HTERT RPE-1 (cell line): ENCODE data around the gene TAL1.
"Not testable (repeated sequence)": the region's sequence is repeated elsewhere in the genome, so short reads cannot be mapped to it uniquely, and the experiment has no call there.

ENCODE experiments used
- in situ Hi-C: fragments of 300-500 bp; cut with MboI; formaldehyde crosslinking; loops from 4 replicates; pipeline ENCODE4 v1.14.3; 2020; ENCODE audit warnings: low sequenced_read_pairs

The TAL1 gene

DNA sequence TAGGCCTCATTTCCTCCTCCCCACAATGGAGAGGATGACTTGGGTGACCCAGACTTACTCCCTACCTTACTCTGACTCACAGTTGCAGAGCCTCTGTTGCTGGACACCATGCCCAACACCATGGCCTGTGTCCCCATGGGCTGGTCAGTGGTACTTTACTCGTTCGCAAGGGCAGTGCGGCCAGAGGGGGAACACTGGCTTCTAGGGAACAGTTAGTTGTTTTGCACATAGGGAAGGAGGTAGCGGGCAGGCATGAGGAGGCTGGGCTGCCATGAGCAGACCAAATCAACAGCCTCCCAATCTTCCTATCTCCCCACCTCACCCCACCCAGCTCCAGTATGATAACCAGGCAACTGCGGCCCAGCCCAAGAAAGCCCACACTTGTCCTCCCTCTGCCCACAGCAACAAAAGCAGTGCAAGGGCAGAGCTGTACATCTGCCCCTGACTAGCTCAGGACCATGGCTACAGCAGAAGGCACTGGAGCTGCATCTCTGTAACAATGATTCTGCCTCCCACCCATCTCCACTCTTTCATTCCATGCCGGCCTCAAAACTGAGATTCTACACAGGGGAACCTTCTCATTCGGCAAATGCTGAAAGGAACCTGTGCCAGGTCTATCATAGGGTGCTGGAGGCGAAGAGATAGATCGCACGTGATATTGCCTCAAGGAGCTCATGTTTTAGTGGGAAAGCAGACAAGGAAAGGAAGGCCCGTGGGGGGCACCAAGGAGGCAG, 18.6 kb downstream of the TAL1 start:
- in situ Hi-C loops, result no loop called here

DNA sequence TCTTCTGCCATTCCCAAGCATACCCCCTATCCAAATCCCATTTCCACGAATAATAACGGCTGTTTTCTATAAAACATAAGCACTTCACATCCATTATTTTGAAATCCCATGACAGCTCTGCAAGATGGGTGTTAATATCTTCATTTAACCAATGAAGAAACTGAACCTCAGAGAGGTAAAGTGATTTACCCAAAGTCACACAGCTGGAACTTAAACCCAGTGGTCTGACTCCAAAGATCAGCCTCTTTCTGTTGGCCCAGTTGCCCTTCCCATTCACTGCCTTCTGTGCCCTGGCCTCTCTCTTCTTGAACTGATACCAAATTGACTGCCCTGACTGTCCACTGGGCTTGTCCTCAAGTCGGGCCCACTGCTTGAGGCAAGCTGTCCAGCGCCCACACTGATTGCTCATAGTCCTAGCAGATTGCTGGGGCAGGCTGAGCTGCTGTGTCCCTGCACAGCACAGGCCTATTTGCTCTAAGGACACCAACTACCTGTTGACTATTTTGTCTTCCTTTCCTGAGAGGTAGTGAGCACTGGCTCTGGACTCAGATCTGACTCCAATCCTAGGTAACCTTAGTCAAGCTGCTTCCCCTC, 19.3 kb downstream of the TAL1 start:
- in situ Hi-C loops, result no loop called here

DNA sequence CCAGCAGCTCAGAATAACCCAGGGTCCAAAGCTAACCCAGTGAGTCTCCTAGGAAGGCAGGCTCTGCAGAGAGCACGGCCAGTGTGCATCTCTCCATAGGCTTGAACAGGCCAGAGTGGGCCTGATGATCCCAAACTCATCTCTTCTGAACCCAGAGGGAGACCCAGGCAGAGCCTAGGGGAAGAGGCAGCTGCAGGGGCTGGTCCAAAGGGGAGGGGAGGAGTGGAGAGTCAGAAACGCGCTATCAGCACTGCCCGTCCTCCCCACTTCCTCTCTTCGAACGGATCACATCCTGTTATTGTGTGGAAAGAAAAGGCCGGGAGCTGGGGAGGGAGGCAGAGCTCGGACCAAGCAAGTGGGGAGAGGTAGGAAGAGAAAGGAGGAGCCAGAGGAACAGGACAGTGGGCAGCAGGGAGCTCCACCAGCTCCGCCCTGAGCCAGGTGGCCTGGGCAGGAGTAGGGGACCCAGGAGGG, 20.2 kb downstream of the TAL1 start:
- in situ Hi-C loops, result no loop called here

DNA sequence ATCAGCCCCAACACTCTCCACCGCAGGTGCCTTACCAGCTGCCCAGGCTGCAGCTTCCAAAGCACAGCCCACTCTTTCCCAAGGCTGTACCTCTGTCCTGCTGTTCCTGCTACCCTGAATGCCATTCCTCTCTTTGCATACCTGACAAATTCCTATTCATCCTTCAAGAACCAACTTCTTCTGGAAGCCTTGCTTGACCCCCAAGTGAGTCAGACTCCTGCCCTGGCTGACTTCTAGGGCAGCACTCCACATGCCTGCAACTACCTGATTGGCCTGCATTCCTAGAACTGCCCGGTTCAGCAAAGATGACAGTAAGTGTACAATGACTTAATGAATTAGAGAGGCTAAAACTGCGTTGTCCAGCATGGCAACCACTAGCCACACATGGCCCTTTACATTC, 21.4 kb downstream of the TAL1 start:
- in situ Hi-C loops, result no loop called here

DNA sequence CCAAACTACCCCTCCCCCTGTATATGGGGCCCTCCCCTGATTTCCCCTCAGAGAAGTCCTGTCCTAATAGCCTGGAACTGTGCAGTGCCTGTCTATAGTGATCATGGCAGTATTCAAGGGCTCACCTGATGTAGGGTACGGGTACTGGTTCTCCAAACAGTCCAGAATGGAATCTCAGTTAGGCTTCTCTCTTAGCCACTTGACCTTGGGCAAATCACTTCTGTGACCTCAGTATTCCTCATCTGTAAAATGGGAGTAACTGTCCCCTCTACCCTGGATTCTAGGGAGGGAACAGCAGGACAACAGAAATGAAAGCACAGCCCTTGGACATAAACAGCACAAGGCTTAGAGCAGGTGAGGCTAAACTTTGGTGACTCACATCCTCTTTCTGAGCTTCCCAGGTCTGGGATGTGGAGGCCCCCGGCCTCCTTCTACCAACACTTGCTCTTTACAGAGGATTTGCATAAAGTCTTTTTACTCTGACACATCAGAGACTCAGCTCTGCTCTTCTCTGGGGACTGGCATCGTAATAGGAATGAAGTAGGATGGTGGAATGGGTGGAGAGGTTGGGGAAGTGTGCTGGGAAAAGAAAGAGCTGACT, 22.2 kb downstream of the TAL1 start:
- in situ Hi-C loops, result no loop called here

DNA sequence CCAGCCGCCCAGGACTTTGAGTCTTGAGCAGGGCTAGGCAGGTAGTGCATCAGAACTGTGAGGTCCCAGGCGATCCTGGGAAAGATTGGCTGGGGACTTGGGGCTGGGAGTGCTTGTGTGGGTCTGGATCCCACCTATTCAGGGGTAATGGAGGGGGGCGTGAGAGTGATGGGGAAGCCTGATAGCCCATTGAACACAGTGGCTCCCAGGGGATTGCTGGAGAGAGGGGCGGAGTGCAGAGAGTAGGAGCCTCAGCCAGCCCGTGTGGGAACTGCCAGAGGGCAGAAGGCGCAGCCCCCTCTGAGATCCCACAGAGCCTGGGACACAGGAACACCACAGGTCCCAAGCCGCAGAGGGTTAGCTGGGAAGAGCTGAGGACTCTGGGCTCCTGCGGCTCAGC, 22.9 kb downstream of the TAL1 start:
- in situ Hi-C loops, result no loop called here

DNA sequence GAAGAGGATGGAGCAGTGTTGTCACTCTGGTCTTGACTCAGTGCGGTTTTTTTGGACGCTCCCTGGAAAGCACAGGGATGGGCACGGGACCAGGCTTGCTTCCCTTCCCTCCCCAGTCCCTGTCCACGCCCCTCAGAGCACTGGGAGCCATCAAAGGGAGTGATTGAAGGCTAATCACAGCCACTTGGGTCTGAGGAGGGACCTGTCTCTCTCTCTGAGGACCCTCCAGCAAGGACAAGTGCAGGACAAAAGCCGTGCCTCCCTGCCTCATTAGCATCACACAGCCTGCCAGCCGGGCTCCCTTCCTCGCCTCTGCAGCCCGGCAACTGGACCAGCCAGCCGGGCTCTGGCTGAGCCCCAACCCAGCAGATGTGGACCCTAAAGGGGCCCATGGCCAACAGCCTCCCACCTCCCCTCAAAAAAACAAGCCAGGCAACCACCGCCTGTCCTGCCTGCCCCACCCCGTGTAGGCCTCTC, 23.6 kb downstream of the TAL1 start:
- in situ Hi-C loops, result no loop called here

DNA sequence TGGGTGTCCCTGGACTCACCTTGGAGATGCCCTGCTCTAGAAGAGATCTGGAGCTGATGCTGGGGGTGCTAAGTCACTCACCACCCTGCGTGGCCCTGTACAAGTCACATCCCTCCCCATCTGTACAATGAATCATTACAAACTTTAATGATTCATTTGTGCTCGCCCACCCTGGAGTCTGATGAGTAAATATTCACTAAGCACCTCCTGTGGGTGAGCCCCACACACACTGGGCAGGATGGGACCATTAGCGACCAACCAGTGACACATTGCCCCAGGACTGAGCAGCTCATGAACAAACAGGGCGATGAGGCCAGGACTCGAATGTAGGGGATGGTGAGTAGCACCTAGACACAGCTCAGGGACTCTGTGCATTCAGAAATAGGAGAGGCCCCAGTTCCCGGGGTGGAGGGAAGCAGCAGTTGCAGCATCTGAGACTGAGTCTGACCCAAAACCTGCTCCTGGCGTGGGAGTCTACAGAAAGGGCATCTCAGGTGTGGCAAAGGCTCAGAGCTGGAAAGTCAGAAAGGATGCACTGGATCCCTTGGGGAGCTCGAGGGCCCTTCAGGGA, 24.1 kb downstream of the TAL1 start:
- in situ Hi-C loops, result no loop called here

DNA sequence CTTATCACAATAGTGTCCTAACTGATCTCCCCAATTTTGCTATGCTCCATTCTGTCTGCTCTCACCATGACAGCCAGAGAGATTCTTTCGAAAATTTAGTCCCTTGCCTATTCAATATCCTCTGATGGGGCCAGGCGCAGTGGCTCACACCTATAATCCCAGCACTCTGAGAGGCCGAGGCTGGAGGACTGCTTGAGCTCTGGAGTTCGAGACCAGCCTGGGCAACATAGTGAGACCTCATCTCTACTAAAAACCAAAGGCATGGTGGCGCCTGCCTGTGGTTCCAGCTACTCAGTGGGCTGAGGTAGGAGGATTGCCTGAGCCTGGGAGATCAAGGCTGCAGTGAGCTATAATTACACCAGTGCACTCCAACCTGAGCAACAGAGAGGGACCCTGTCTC, 26.1 kb downstream of the TAL1 start:
- in situ Hi-C loops, result no loop called here

DNA sequence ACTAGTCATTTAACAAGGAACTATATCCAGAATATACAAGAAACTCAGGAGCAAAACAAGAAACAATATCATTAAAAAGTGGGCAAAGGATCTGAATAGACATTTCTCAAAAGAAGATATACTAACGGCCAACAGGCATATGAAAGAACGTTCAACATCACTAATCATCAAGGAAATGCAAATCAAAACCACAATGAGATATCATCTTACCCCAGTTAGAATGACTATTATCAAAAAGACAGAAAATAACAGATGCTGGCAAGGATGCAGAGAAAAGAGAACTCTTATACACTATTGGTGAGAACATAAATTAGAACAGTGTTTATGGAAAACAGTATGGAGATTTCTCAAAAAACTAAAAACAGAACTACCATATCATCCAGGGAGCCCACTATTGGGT, 28.5 kb downstream of the TAL1 start:
- in situ Hi-C loops, result not testable (repeated sequence)

DNA sequence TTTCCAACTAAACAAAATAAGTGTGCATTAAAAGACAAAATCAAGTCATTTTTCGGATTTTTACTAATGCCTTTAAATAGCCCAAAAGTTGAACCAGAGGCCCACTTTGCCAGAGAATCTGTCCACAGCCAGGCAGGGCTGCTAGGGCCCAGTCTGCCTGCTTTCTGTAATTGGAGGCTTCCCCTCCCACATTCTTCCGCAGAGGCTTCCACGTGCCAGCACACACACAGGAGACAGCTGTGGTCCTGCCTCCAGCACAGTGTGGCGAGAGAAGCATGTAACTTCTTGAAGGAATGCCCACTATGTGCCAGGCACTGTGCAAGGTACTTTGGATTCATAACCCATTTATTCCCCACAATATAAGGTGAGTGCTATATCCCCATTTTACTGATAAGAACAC, 30.8 kb downstream of the TAL1 start:
- in situ Hi-C loops, result no loop called here

DNA sequence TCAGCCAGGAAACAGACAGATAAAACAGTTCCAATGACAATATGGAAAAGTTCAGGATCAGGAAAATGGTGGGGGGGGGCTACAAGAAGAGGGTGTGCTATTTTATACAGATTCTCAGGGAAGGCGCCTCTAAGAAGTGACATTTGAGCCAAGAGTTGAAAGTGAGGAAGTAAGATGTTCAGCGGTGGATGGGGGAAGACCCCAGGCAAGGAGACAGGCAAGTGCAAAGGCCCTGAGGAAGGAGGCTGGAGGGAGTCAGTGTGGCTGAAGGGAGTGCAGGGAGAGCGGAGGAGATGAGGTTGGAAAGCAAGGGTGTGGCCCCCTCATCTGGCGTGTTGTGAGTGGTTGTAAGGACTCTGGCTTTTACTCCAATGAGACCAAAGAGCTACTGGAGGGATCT, 33.8 kb downstream of the TAL1 start:
- in situ Hi-C loops, result no loop called here

DNA sequence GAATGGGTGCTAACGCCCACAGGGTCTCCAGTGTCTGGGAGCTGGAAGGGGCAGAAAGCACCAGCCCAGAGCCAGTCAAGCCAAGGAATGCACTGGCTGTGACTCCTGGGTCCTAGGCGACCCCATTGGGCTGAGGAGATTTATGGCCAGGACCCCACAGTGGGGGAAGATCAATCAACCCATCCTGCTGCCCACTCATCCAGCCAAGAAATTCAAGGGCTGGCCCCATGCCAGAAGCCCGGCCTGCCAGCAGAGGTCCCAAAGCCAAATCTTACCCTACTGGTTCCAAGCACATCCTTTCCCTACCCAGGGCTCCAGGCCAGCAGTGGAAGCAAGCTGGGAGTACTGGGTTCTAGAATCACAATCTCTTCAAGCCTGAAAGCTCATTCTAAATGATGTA, 35.4 kb downstream of the TAL1 start:
- in situ Hi-C loops, result no loop called here

DNA sequence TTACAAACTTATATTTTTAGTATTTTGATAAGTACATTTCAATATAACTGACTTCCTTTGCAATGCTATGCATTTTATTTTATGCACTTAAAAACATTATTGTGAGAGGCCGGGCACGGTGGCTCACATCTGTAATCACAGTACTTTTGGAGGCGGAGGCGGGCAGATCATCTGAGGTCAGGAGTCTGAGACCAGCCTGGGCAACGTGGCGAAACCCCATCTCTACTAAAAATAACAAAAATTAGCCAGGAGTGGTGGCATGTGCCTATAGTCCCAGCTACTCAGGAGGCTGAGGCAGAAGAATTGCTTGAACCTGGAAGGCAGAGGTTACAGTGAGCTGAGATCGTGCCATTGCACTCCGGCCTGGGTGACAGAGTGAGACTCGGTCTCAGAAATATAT, 36.0 kb downstream of the TAL1 start:
- in situ Hi-C loops, result not testable (repeated sequence)

DNA sequence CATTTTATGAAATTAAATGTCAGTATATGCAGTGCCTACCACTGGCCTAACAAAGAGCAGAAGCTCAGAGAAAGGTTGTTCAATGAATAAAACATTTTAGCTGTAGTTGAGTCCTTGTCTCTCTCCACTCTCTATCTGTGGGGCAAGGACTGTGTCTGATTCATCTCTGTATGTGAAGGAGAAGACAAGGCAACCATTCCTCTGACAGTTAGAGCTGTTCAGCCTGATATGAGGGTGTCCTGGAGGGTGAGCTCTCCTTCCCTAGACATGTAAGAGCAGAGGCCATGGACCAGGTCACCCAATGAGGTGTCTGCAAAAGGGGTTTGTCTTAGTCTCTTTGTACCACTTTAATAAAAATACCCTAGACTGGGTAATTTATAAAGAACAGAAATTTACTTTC, 37.7 kb downstream of the TAL1 start:
- in situ Hi-C loops, result no loop called here

DNA sequence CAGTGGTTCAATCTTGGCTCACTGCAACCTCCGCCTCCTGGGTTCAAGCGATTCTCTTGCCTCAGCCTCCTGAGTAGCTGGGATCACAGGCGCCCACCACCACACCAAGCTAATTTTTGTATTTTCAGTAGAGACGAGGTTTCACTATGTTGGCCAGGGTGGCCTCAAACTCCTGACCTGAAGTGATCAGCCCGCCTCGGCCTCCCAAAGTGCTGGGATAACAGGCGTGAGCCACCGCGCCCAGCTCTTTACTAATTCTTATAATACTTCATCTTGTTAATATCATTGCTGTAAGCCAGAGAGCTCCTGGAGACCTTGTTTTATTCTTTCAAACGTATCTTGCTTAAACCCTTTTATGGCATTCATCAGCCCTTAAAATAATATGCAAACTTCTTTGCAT, 38.5 kb downstream of the TAL1 start:
- in situ Hi-C loops, result not testable (repeated sequence)

DNA sequence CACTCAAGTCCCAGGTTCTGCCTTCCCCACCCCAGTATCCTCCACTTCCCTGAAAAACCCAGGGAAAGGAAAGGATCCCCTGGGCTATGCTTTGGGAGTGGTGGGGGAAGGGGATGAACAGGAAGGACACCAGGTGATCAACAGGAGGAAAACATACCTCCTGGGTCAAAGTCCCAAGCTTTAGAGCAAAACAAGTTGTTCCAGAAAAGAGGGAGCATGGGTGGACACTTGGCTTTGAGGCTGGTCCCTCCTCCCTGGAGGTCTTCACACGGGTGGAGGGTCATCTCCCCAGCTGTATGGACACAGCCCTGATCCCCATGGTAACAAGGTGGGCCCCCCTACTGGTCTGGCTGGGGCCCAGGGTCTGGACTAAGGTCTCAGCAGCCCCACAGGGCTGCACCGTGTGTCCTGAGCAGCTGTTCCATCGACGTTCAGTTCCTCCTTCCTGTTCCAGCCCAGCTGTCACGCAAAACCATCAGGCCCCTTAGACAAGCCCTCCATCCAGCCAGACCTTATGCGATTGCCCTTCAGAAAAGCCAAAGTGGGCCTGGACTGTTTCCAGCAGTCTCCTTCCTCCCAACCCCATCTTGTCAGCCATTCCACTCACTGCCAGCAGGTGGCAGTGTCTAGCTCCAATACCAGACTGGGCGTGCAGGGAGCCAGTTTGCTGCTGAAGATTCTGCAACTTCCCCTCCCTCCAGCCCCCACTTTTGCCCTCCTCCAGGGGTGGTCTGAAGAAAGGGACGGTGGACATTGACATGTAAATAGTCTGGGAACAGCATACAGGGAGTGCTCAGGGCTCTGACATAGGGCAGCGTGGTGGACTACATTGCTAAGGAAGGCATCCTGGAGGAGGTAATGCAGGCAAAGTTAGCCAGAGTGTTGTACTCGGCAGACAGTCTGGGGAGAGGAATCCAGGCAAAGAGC, 39.3 kb downstream of the TAL1 start:
- in situ Hi-C loops, result no loop called here

DNA sequence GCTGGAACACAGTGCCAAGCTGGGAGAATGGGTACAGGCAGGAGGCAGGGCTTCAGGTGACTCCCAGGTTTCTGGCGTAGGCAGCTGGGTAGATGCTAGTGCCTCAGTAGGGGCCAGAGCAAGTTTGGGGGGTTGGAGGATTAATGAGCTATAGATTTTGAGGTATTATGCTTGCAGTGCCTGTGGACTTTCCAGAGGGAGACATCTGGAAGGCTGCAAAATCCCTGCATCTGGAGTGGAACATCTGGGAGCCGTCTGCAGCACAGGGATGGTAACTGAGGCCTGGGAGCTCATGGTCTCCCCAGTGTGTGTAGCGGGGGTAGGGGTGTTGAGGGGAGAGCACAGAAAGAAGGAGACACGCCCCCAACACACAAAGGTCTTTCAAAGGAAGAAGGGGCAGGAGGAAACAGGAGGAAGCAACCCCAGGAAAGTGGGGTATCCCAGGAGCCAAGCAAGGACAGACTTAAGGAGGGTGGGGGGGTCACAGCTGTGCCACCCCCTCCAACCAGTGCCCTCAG, 40.0 kb downstream of the TAL1 start:
- in situ Hi-C loops, result no loop called here

DNA sequence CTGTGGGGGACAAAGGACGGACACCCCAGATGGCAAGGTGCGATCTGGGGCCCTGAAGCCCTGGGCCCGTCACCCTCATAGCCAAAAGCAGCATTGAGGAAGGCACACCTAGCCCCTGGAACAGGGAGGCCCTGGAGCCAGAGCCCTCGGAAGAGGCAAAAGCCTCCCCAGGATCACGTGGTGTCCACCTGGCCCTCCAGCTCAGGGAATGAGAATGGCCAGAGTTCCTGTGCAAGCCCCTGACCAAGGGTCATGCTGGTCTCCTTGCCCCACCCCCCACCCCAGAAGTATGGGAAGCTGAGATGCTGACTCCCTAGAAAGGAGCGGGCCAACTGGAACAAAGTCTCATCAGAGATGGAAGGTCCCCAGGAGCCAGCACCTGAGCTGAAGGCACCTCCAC, 41.2 kb downstream of the TAL1 start:
- in situ Hi-C loops, result no loop called here

DNA sequence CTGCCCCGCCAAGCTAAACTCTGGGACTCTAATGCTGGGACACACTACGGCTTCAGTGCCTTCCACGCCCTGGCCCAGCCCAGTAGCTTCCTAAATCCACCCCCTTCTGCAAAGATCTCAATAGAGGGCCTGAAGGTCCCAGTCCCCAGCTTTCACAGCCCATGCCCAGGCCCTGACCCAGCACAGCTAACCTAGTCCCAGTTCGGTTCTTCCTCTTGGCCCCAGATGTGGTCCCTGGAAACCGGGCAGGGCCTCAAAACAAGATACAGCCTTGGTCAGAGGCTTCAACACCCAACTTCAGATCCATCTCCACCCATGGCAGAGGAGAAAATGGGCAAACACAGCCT, 41.5 kb downstream of the TAL1 start:
- in situ Hi-C loops, result no loop called here
